Fibroblast of lung (primary cell): Measurements from ENCODE around the gene SH2D6. TPM values are rescaled to one million over a fixed set of nuclear protein-coding genes. Genes with fewer than 3 reads are reported as not detected.
"Not testable (repeated sequence)": the region's sequence is repeated elsewhere in the genome, so short reads cannot be mapped to it uniquely, and the experiment has no call there.

Source experiments
- DNase-seq, 2 donors: peaks; one replicate each; pipeline versions ENCODE4 v3.0.0 to v3.0.0-alpha.2; 2010; ENCODE audit warnings: low read depth in 2 of 2
- H2AFZ ChIP-seq: 2 replicates; pipeline ENCODE4 v1.5.1; 2012; ENCODE audit warnings: low read length, control low read depth, inconsistent platforms
- H3K27ac ChIP-seq: 2 replicates; pipeline ENCODE4 v1.5.1; 2011; ENCODE audit warnings: low read length, control low read depth; ENCODE audit not compliant: insufficient read depth
- H3K27me3 ChIP-seq: 2 replicates; pipeline ENCODE4 v1.5.1; 2011; ENCODE audit warnings: mild to moderate bottlenecking, low read length; ENCODE audit not compliant: control insufficient read depth, insufficient read depth
- H3K36me3 ChIP-seq: 2 replicates; pipeline ENCODE4 v1.5.1; 2011; ENCODE audit warnings: low read length; ENCODE audit not compliant: control insufficient read depth, insufficient read depth
- H3K4me1 ChIP-seq: 2 replicates; pipeline ENCODE4 v1.5.1; 2011; ENCODE audit warnings: low read length; ENCODE audit not compliant: control insufficient read depth, insufficient read depth; ENCODE audit errors: extremely low read depth
- H3K4me2 ChIP-seq: 2 replicates; pipeline ENCODE4 v1.5.1; 2011; ENCODE audit warnings: low read length, control low read depth; ENCODE audit not compliant: insufficient read depth; ENCODE audit errors: extremely low read depth
- H3K4me3 ChIP-seq, 4 experiments: fragments of 200-600 bp in 1 of 4; sonication (generic) in 1 of 4; replicated peaks in 1 of 4; 2 replicates each; pipeline ENCODE4 v1.5.1; 2011 to 2016; ENCODE audit warnings: low read length in 4 of 4, low read depth in 3 of 4, mild to moderate bottlenecking in 3 of 4, control low read depth in 2 of 4, inconsistent platforms in 1 of 4, mixed read lengths in 1 of 4; ENCODE audit not compliant: insufficient read depth in 1 of 4; ENCODE audit errors: control extremely low read depth in 1 of 4
- H3K79me2 ChIP-seq: 2 replicates; pipeline ENCODE4 v1.5.1; 2012; ENCODE audit warnings: mild to moderate bottlenecking, low read length, inconsistent platforms; ENCODE audit not compliant: control insufficient read depth, insufficient read depth
- H3K9ac ChIP-seq: 2 replicates; pipeline ENCODE4 v1.5.1; 2011; ENCODE audit warnings: mild to moderate bottlenecking, low read length, control low read depth; ENCODE audit not compliant: insufficient read depth
- H3K9me3 ChIP-seq: 2 replicates; pipeline ENCODE4 v1.5.1; 2012; ENCODE audit warnings: low read depth, low read length; ENCODE audit not compliant: control insufficient read depth, insufficient read depth
- H4K20me1 ChIP-seq: 2 replicates; pipeline ENCODE4 v1.5.1; 2011; ENCODE audit warnings: low read length; ENCODE audit not compliant: control insufficient read depth, insufficient read depth; ENCODE audit errors: extremely low read depth
- EZH2 ChIP-seq: IDR thresholded peaks from 2 replicates; pipeline ENCODE4 v1.5.1; 2012; ENCODE audit warnings: low read length, control low read depth, mild to moderate bottlenecking; ENCODE audit errors: missing control alignments
- polyA plus RNA-seq, 2 donors: library from polyadenylated mRNA; depleted of rRNA in 1 of 2; stranded (reverse) in 1 of 2; unstranded in 1 of 2; fragments of >200 nt; gene quantifications; 2 replicates each; pipeline ENCODE4 v1.2.1, GENCODE V29; 2011 to 2012; ENCODE audit warnings: missing spikeins in 1 of 2
- total RNA-seq: library from RNA; depleted of rRNA; stranded (reverse); fragments of >200 nt; gene quantifications from 2 replicates; pipeline ENCODE4 v1.2.1, GENCODE V29; 2014
- TF ChIP-seq, protein P1 (sequence below), 2 donors: IDR thresholded peaks in 1 of 2; conservative IDR thresholded peaks in 1 of 2; 1 replicate in 1 of 2; 2 replicates in 1 of 2; pipeline ENCODE4 v1.5.1; 2011 to 2012; ENCODE audit warnings: low read length in 2 of 2, control low read depth in 1 of 2, inconsistent platforms in 1 of 2, low read depth in 1 of 2, mild to moderate bottlenecking in 1 of 2

Gene SH2D6
- total and polyA plus RNA-seq, 2 donors (not counting 1 experiment from before 2014, with no cell fraction given): 0.16 to 2.1 TPM

DNA sequence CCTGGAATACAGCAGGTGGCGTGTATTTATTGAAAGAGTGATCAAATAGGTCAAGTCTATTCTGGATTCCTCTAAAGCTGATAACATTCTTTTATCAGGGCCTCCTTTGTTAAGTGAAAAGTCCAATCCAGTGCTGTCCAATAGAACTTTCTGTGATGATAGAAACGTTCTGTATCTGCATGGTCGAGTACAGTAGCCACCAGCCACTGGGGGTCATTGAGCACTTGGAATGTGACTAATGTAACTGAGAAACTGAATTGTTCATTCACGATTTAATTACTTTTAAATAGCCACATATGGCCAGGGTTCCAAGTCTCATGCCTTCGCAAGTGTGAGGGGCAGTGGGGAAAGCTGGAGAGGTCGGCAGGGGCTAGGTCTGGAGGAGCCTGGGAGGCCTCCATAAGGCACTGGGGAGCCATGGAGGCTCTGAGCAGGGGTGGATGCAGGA lies 20.5 kb downstream of the SH2D6 start:
- Histone ChIP-seq H3K9me3 (no peaks in the 10 kb centered on the region), H3K36me3 (no peaks in the 10 kb centered on the region), H3K4me2 (no peak overlapping the region), H3K27ac (no peak overlapping the region), H3K9ac (no peak overlapping the region), H2AFZ (no peak overlapping the region), H4K20me1 (no peaks in the 10 kb centered on the region), H3K27me3 (no peaks in the 10 kb centered on the region), H3K4me1 (peaks cover 19% of the 10 kb centered on the region), H3K4me3 (no peak overlapping the region), H3K79me2 (no peaks in the 10 kb centered on the region)
- no peak for TF ChIP-seq EZH2
- TF ChIP-seq, protein P1, sequence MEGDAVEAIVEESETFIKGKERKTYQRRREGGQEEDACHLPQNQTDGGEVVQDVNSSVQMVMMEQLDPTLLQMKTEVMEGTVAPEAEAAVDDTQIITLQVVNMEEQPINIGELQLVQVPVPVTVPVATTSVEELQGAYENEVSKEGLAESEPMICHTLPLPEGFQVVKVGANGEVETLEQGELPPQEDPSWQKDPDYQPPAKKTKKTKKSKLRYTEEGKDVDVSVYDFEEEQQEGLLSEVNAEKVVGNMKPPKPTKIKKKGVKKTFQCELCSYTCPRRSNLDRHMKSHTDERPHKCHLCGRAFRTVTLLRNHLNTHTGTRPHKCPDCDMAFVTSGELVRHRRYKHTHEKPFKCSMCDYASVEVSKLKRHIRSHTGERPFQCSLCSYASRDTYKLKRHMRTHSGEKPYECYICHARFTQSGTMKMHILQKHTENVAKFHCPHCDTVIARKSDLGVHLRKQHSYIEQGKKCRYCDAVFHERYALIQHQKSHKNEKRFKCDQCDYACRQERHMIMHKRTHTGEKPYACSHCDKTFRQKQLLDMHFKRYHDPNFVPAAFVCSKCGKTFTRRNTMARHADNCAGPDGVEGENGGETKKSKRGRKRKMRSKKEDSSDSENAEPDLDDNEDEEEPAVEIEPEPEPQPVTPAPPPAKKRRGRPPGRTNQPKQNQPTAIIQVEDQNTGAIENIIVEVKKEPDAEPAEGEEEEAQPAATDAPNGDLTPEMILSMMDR (conservative IDR thresholded peaks at IDR 0.05 in 1 of 2, IDR thresholded peaks at IDR 0.05 in 1 of 2; ENCODE audit: low read depth in 1 of 2, low read length in 2 of 2): no peak
- no peak for DNase-seq

DNA sequence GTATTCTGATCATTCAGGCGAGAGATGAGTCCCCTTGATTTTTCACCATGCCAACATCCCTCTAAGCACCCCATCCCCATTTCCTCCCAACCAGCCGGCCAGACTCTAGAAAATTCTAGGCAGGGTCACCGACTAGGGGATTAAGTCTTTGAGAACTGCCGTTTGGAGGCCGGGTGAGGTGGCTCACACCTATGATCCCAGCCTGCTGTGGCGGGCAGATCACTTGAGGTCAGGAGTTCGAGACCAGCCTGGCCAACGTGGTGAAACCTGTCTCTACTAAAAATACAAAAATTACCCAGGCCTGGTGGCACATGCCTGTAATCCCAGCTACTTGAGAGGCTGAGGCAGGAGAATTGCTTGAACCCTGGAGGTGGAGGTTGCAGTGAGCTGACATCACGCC lies 21.1 kb downstream of the SH2D6 start:
- H4K20me1 ChIP-seq, H3K36me3 ChIP-seq, DNase-seq, H3K9ac ChIP-seq, H3K27me3 ChIP-seq, H3K9me3 ChIP-seq, H3K79me2 ChIP-seq, H3K4me3 ChIP-seq, H2AFZ ChIP-seq, H3K4me2 ChIP-seq, H3K27ac ChIP-seq: not testable (repeated sequence)
- H3K4me1 ChIP-seq: peaks cover 17% of the 10 kb centered on the region

DNA sequence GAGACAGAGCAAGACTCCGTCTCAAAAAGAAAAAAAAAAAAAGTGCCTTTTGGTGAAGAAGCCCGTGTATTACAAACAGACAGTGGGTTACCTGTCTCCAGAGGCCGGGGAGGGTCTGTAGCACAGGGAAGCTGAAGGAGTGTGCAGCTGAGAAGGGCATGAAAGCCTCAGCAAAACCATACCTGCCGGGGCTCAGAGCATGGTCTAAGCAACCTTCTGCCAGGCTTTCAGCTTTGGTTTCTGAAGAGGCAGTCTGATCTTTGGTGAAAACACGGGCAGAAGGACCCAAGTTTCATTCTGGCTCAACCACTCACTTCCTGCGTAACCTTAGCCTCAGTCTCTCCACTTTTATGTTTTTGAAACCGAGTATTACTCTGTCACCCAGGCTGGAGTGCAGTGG lies 21.5 kb downstream of the SH2D6 start:
- Histone ChIP-seq H3K9ac (no peak overlapping the region), H3K4me1 (peaks cover 18% of the 10 kb centered on the region), H3K4me3 (no peak overlapping the region), H2AFZ (no peak overlapping the region), H3K4me2 (no peak overlapping the region), H3K27me3 (no peaks in the 10 kb centered on the region), H3K79me2 (no peaks in the 10 kb centered on the region), H3K36me3 (no peaks in the 10 kb centered on the region), H3K9me3 (no peaks in the 10 kb centered on the region), H4K20me1 (no peaks in the 10 kb centered on the region), H3K27ac (no peak overlapping the region)
- TF ChIP-seq, protein P1 (conservative IDR thresholded peaks at IDR 0.05 in 1 of 2, IDR thresholded peaks at IDR 0.05 in 1 of 2; ENCODE audit: low read depth in 1 of 2, low read length in 2 of 2): no peak
- no peak for TF ChIP-seq EZH2
- no peak for DNase-seq
